GM23338 (cell line): ENCODE measurements around the gene SCAPER. TPM values are rescaled to one million over a fixed set of nuclear protein-coding genes. Genes with fewer than 3 reads are reported as not detected.
A peak's percentile ranks its signal among the peaks of the same experiment; 100 is the strongest.

Experiments
- ATAC-seq: fragments of 200-7000 bp; cut with Tn5 transposase; 3 replicates; pipeline ENCODE4 v1.9.1; 2020
- DNase-seq: peaks from one replicate; pipeline ENCODE4 v3.0.0-alpha.2; 2015; ENCODE audit warnings: low spot score
- H2AFZ ChIP-seq: fragments of 200-600 bp; sonication (generic); 2 replicates; pipeline ENCODE4 v1.8.0; 2016; ENCODE audit warnings: antibody characterized with exemption, mild to moderate bottlenecking, moderate library complexity
- H3F3A ChIP-seq: fragments of 200-600 bp; sonication (generic); replicated peaks from 2 replicates; pipeline ENCODE4 v1.8.0; 2017; ENCODE audit warnings: antibody characterized with exemption, mixed run types, low read depth
- H3K27ac ChIP-seq: fragments of 200-600 bp; sonication (generic); 2 replicates; pipeline ENCODE4 v1.6.1; 2016; ENCODE audit warnings: low read depth
- H3K27me3 ChIP-seq: fragments of 200-600 bp; sonication (generic); 2 replicates; pipeline ENCODE4 v1.8.0; 2016; ENCODE audit warnings: mild to moderate bottlenecking, mixed run types, moderate library complexity; ENCODE audit not compliant: insufficient read depth
- H3K36me3 ChIP-seq: fragments of 200-600 bp; sonication (generic); 2 replicates; pipeline ENCODE4 v1.8.0; 2016; ENCODE audit warnings: mild to moderate bottlenecking; ENCODE audit not compliant: insufficient read depth
- H3K4me1 ChIP-seq: fragments of 200-600 bp; sonication (generic); 2 replicates; pipeline ENCODE4 v1.8.0; 2016; ENCODE audit warnings: mild to moderate bottlenecking, moderate library complexity; ENCODE audit not compliant: insufficient read depth
- H3K4me2 ChIP-seq: fragments of 200-600 bp; sonication (generic); 2 replicates; pipeline ENCODE4 v1.7.1; 2017; ENCODE audit warnings: mixed run types
- H3K4me3 ChIP-seq: fragments of 200-600 bp; sonication (generic); 2 replicates; pipeline ENCODE4 v1.6.1; 2016; ENCODE audit warnings: mixed run types
- H3K79me2 ChIP-seq: fragments of 200-600 bp; sonication (generic); replicated peaks from 2 replicates; pipeline ENCODE4 v1.8.0; 2017; ENCODE audit warnings: mild to moderate bottlenecking; ENCODE audit not compliant: insufficient read depth
- H3K9me2 ChIP-seq: fragments of 200-600 bp; sonication (generic); 2 replicates; pipeline ENCODE4 v1.8.0; 2017; ENCODE audit not compliant: insufficient read depth
- H4K20me1 ChIP-seq: fragments of 200-600 bp; sonication (generic); replicated peaks from 2 replicates; pipeline ENCODE4 v1.8.0; 2017; ENCODE audit warnings: mild to moderate bottlenecking; ENCODE audit not compliant: insufficient read depth
- H3K27ac Mint-ChIP-seq: 2 replicates; pipeline ENCODE4 v1.8.0; 2020; ENCODE audit warnings: inconsistent platforms, mild to moderate bottlenecking, moderate library complexity, mixed read lengths
- H3K27me3 Mint-ChIP-seq: 3 replicates; pipeline ENCODE4 v1.8.0; 2022; ENCODE audit warnings: low read depth, mild to moderate bottlenecking, moderate library complexity, mixed read lengths, inconsistent platforms; ENCODE audit not compliant: insufficient read depth, poor library complexity
- H3K36me3 Mint-ChIP-seq: 3 replicates; pipeline ENCODE4 v1.8.0; 2021; ENCODE audit warnings: low read depth, mild to moderate bottlenecking, inconsistent platforms, moderate library complexity, mixed read lengths
- H3K4me1 Mint-ChIP-seq: 3 replicates; pipeline ENCODE4 v1.8.0; 2020; ENCODE audit warnings: mild to moderate bottlenecking, inconsistent platforms, mixed read lengths
- H3K4me3 Mint-ChIP-seq: 3 replicates; pipeline ENCODE4 v1.8.0; 2021; ENCODE audit warnings: moderate library complexity, mild to moderate bottlenecking, inconsistent platforms, mixed read lengths
- H3K9me3 Mint-ChIP-seq: 3 replicates; pipeline ENCODE4 v1.8.0; 2020; ENCODE audit warnings: moderate library complexity, mild to moderate bottlenecking, inconsistent platforms, mixed read lengths
- CREB1 ChIP-seq: fragments of 250-450 bp; sonication (Bioruptor Pico); IDR thresholded peaks from 2 replicates; pipeline ENCODE4 v1.5.0; 2020; ENCODE audit warnings: low read depth, mild to moderate bottlenecking, moderate library complexity
- CTCF ChIP-seq, 2 experiments: fragments of 200-600 bp in 1 of 2; sonication (generic) in 1 of 2; conservative IDR thresholded peaks; 2 replicates each; pipeline versions ENCODE4 v1.5.1 to v1.6.1; 2016 to 2017; ENCODE audit warnings: antibody characterized with exemption in 2 of 2, low read depth in 2 of 2, mild to moderate bottlenecking in 2 of 2, moderate library complexity in 1 of 2
- ETS1 ChIP-seq: IDR thresholded peaks from 2 replicates; pipeline ENCODE4 v1.6.1; 2016; ENCODE audit warnings: antibody characterized with exemption
- EZH2 ChIP-seq: fragments of 200-600 bp; sonication (generic); IDR thresholded peaks from one replicate; pipeline ENCODE4 v1.8.0; 2017; ENCODE audit warnings: antibody characterized with exemption, mild to moderate bottlenecking, low read depth; ENCODE audit not compliant: unreplicated experiment
- EZH2phosphoT487 ChIP-seq: fragments of 200-600 bp; sonication (generic); IDR thresholded peaks from one replicate; pipeline ENCODE4 v1.8.1; 2018; ENCODE audit warnings: antibody characterized with exemption; ENCODE audit not compliant: unreplicated experiment
- JUNB ChIP-seq: IDR thresholded peaks from one replicate; pipeline ENCODE4 v1.6.1; 2016; ENCODE audit warnings: antibody characterized with exemption; ENCODE audit not compliant: unreplicated experiment
- NANOG ChIP-seq: IDR thresholded peaks from 2 replicates; pipeline ENCODE4 v1.6.1; 2016; ENCODE audit warnings: antibody characterized with exemption, borderline replicate concordance
- POLR2AphosphoS5 ChIP-seq: IDR thresholded peaks from 2 replicates; pipeline ENCODE4 v1.6.1; 2016; ENCODE audit warnings: antibody characterized with exemption, low read depth
- REST ChIP-seq: IDR thresholded peaks from one replicate; pipeline ENCODE4 v1.6.1; 2018; ENCODE audit warnings: antibody characterized with exemption; ENCODE audit not compliant: unreplicated experiment
- STAT1 ChIP-seq: IDR thresholded peaks from one replicate; pipeline ENCODE4 v1.6.1; 2016; ENCODE audit warnings: antibody characterized with exemption; ENCODE audit not compliant: unreplicated experiment
- ZNF114 ChIP-seq: fragments of 250-450 bp; sonication (Bioruptor Pico); IDR thresholded peaks from 2 replicates; pipeline ENCODE4 v1.5.0; 2020; ENCODE audit warnings: mild to moderate bottlenecking, moderate library complexity
- ZNF331 ChIP-seq: fragments of 250-450 bp; sonication (Bioruptor Pico); IDR thresholded peaks from 2 replicates; pipeline ENCODE4 v1.5.0; 2020; ENCODE audit warnings: low read depth, mild to moderate bottlenecking, moderate library complexity
- ZNF462 ChIP-seq: fragments of 250-450 bp; sonication (Bioruptor Pico); IDR thresholded peaks from 2 replicates; pipeline ENCODE4 v1.5.0; 2020; ENCODE audit warnings: mild to moderate bottlenecking, moderate library complexity
- polyA plus RNA-seq: library from polyadenylated mRNA; unstranded; fragments of >200 nt; fragmentation: Nextera tagmentation; extraction: Ambion mirVana; gene quantifications from 2 replicates; pipeline ENCODE4 v1.2.1, GENCODE V29; 2016
- total RNA-seq: library from RNA; depleted of rRNA; stranded (reverse); fragments of >200 nt; shearing (Covaris generic); gene quantifications from 2 replicates; pipeline ENCODE4 v1.2.3, GENCODE V29; 2014

The SCAPER gene
- total and polyA plus RNA-seq, 2 experiments from 2014 or later, result 9.1 to 17.6 TPM

GRCh38 chr15:76576523-76577279 is 328.4 kb downstream of the SCAPER start:
- no peak for DNase-seq
- Histone ChIP-seq H3K9me2 (no peaks in the 10 kb centered on the region; the same call in 1 of the 2 replicates), H3K27ac (no peak overlapping the region), H3K4me3 (no peak overlapping the region), H3F3A (no peaks in the 10 kb centered on the region), H3K36me3 (no peaks in the 10 kb centered on the region), H3K4me1 (no peaks in the 10 kb centered on the region), H3K4me2 (no peak overlapping the region), H4K20me1 (no peaks in the 10 kb centered on the region), H3K27me3 (no peaks in the 10 kb centered on the region), H2AFZ (no peak overlapping the region), H3K79me2 (no peaks in the 10 kb centered on the region)
- no peak for TF ChIP-seq ZNF462 (CRISPR knock-in tag)
- TF ChIP-seq ZNF331 (CRISPR knock-in tag), result no peak
- no peak for TF ChIP-seq CREB1 (CRISPR knock-in tag)
- TF ChIP-seq REST, result no peak
- TF ChIP-seq JUNB, result no peak
- TF ChIP-seq CTCF (conservative IDR thresholded peaks at IDR 0.05; ENCODE audit: low read depth in 2 of 2), result no peak
- no peak for TF ChIP-seq ZNF114 (CRISPR knock-in tag)
- TF ChIP-seq EZH2, result no peak
- TF ChIP-seq STAT1, result no peak
- TF ChIP-seq POLR2AphosphoS5, result no peak
- no peak for TF ChIP-seq NANOG
- TF ChIP-seq ETS1, result no peak
- TF ChIP-seq EZH2phosphoT487, result no peak
- Mint-ChIP-seq H3K9me3 (peaks cover 11% of the 10 kb centered on the region), H3K36me3 (peaks cover 2% of the 10 kb centered on the region; the same call in 1 of the 3 replicates), H3K4me3 (no peak overlapping the region), H3K4me1 (peaks cover 11% of the 10 kb centered on the region; the same call in 2 of the 3 replicates), H3K27me3 (peaks cover 3% of the 10 kb centered on the region), H3K27ac (no peak overlapping the region)
- ATAC-seq, result peak; percentile 65
